Stromal cell of bone marrow (primary cell): ENCODE results near the gene TMEM170A.
"Not testable (repeated sequence)": the region's sequence is repeated elsewhere in the genome, so short reads cannot be mapped to it uniquely, and the experiment has no call there.

Experiments
- DNase-seq: peaks from one replicate; pipeline ENCODE4 v3.0.0-alpha.2; 2012; ENCODE audit warnings: low read depth

The TMEM170A gene

GRCh38 chr16:75464122-75464918, at the start of gene TMEM170A:
Gene TMEM170A (minus strand): TSS chr16:75464689. CDS start chr16:75464600, 89 bp downstream.
- peak; percentile 97 for DNase-seq

GRCh38 chr16:75506574-75506973, 42.1 kb upstream of the TMEM170A start:
- peak; percentile 93 for DNase-seq

GRCh38 chr16:75506107-75506506, 41.6 kb upstream of the TMEM170A start:
- no peak for DNase-seq

GRCh38 chr16:75503801-75504200, 39.3 kb upstream of the TMEM170A start:
- no peak for DNase-seq

- DNase-seq, result no peak
Observed at GRCh38 chr16:75502916-75503605, 38.6 kb upstream of the TMEM170A start.

- peak; percentile 80 for DNase-seq
Observed at GRCh38 chr16:75501820-75502219, 37.3 kb upstream of the TMEM170A start.

- DNase-seq, result no peak
Observed at GRCh38 chr16:75501359-75501758, 36.9 kb upstream of the TMEM170A start.

- DNase-seq, result not testable (repeated sequence)
Observed at GRCh38 chr16:75498605-75499322, 34.3 kb upstream of the TMEM170A start.

- no peak for DNase-seq
Observed at GRCh38 chr16:75497558-75497957, 33.1 kb upstream of the TMEM170A start.

- DNase-seq, result no peak
Observed at GRCh38 chr16:75495076-75495674, 30.7 kb upstream of the TMEM170A start, which contains the start of gene CHST6. Gene CHST6 (minus strand): TSS chr16:75495441. CDS start chr16:75479828, 15,613 bp downstream.

GRCh38 chr16:75494661-75495075, 30.2 kb upstream of the TMEM170A start:
- no peak for DNase-seq

GRCh38 chr16:75494184-75494583, 29.7 kb upstream of the TMEM170A start:
- no peak for DNase-seq

- no peak for DNase-seq
Observed at GRCh38 chr16:75491876-75492275, 27.4 kb upstream of the TMEM170A start.

- no peak for DNase-seq
Observed at GRCh38 chr16:75488322-75488721, 23.8 kb upstream of the TMEM170A start.

GRCh38 chr16:75486676-75487313, 22.3 kb upstream of the TMEM170A start:
- no peak for DNase-seq

GRCh38 chr16:75486014-75486675, 21.7 kb upstream of the TMEM170A start:
- no peak for DNase-seq

GRCh38 chr16:75485230-75486013, 20.9 kb upstream of the TMEM170A start:
- DNase-seq, result no peak

- DNase-seq, result no peak
Observed at GRCh38 chr16:75483222-75483621, 18.7 kb upstream of the TMEM170A start.

- no peak for DNase-seq
Observed at GRCh38 chr16:75482434-75483205, 18.1 kb upstream of the TMEM170A start.
